HPDE6-E6E7 (cell line): ENCODE measurements around the gene RNASE8.

Experiments
- DNase-seq: peaks from one replicate; pipeline ENCODE4 v3.0.0; 2011; ENCODE audit warnings: missing footprints; ENCODE audit errors: extremely low spot score

The RNASE8 gene

DNA sequence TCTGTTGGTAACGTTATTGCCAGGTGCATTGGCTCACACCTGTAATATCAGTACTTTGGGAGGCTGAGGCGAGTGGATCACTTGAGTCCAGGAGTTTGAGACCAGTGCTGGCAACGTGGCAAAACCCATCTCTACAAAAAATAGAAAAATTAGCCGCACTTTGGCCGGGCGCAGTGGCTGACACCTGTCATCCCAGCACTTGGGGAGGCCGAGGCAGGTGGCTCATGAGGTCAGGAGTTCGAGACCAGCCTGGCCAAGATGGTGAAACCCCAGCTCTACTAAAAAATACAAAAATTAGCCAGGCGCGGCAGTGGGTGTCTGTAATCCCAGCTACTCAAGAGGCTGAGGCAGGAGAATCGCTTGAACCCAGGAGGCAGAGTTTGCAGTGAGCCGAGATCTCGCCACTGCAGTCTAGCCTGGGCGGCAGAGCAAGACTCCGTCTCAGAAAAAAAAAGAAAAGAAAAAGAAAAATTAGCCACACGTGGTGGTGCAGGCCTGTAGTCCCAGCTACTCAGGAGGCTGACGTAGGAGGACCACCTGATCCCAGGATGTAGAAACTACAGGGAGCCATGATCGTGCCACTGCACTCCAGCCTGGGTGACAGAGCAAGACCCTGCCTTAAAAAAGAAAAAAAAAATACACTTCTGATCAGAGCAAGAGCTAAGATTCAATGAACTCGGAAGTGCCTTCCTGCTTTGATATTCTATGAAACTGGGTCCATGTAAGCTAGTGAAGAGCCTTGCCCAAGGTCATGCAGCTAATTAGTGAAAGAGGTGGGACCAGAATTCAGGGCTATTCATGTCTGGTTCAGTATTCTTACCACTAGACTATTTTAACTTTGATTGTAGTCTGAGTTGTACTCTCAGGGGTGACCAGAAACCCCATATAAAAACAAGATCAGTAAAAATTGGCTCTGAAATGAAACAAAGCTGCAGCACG lies 4.2 kb upstream of the RNASE8 start:
- no peak for DNase-seq

DNA sequence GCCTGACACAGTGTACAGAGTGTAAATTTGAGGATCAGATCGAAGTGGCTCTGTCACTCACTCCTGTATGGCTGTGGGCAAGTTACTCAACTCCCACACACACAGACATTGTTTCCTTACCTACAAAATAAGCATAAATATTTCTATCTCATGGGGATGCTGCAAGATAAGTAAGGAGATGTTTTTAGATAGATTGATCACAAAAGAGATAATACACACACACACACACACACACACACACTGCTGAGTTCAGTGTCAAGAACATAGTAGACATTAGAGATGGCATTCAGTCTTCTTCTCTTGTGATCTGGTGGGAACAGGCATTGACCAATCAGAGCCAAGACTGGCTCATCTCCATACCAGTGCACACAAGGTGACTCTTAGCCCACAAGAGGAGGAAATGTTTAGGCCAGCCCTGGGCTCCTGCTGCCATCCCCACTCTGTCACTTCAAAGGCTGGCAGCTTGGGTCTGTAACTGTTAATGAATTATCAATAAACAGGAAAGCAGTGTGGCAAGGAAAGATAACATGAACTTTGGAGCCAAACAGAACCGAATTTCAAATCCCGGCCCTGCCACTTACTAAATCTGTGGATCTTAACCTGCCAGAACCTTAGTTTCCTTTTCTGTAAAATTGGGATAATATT lies 3.4 kb upstream of the RNASE8 start:
- DNase-seq = no peak

DNA sequence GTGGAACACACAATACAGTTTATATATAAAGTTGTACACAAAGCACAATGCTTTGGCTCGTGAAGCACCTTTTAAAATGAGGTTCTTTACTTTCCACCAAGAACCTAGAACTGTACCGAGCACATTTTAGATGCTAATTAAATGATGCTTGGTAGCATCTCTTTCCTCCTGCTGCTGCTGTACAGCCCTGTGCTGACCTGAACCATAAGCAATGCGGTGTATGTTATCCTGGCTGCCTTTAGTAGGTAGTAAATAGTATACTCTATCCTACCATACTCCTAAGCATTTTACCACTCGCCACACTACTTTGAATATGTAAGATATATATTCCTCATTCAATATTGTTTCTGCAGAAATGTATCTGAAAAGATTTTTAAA lies 2.9 kb upstream of the RNASE8 start:
- no peak for DNase-seq

DNA sequence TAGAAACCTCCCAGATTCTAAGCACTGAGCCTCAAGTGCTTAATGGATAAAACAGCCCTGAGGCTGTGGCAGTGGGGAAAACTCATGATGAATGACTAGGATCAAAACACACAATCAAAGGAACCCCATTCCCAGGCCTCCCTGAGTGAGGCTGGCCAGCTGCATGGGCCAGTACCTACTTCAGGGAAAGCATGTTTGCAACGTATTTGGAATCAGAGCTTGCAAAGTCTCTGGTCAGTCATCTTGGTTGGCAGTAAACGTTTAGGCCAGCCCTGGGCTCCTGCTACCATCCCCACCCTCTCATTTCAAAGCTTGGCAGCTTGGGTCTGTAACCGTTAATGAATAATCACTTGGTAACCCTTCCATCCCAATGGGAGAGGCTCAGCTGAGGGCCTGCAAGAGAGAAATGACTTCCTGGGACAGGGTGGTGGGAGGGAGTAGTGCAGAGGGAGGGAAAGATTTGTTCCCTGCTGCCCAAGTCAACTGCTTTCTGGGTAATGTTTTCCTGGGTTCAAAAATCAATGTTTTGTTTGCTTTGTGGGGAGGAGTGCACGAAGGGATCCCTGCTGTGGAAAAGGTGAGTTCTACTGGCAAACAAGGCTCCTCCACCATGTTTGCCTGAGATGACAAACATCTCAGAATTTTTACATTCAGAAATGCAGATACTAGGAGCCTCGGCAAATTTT lies 2.0 kb upstream of the RNASE8 start:
- DNase-seq = no peak

DNA sequence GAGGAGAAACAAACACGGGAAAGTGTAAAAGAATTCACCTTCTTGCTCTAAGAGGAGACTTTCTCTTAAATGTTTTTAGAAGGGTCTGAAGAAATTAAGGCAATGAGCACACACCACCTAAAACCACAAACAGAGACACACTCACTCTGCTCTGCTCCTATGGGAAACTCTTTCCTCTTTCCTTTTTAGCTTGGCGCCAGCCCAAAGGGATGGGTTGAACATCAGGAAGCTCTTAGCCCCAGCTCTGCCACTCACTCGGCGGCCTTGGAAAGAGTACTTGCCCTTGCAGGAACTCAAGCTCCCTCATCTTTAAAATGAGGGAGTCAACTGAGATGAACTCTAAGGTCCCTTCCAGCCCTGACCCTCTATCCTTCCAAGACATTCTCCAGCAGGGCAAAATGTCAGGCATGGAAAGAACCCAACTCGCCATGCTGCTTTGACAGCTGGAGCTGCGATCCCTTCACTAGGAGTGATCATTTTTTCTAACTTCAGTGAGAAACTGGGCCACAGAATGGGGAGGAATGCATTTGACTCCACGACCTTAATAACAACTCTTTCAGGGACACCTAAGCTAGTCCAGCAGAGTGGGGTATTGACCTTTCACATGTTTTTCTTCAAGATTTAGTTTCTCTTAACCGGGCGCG lies 980 bp upstream of the RNASE8 start:
- no peak for DNase-seq

DNA sequence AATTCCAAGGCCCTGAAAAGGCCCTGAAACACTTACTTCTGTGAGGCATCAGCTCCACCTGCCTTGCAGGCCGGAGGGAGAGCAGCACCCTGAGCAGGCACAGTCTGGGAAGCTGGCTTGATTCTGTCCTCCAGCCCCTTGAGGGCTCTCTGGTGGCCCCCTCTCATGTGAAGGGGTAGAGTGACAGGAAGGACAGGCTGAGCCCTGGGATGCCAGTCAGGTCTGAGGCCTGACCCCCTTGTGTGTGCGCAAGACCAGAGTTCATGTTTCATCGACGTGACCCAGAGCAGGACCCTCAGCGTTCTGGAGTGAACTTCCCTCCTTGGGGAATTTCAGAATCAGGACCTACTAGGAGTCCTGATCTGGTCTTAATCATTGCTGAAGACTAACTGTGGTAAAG lies 1.3 kb downstream of the RNASE8 start:
- no peak for DNase-seq

DNA sequence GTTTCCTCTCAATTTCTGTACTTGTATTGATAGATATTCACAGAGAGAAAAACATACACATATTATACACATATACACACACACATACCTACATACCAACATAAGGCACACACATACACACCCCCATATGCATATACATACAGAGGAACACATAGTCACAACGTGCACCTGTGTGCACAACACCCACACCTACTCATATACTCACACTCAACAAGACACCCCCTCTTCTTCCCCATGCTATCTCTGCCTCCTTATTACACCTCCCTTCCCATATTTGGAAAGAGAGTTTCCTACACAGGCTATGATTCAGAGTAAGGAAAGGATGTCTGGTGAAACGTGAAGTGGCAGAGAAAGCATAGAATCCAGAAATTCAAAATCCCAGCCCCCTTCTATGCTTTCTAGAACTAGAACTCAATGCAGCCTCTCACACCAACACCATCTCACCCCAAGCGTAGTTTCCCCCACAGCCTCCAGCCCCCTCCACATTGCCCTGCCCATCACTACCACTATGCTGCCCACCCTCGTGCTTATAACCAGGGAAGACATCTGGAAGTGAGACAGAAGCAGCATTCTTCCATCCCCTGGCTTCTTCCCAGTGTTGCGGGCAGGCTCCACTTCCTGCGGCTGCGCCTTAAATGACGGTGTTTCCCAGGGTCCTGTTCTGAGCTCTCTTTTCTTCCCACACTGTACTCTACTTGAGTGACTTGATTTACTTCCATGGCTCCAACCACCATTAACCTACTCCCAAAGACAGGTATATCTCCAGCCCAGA lies 2.4 kb downstream of the RNASE8 start:
- DNase-seq = no peak

DNA sequence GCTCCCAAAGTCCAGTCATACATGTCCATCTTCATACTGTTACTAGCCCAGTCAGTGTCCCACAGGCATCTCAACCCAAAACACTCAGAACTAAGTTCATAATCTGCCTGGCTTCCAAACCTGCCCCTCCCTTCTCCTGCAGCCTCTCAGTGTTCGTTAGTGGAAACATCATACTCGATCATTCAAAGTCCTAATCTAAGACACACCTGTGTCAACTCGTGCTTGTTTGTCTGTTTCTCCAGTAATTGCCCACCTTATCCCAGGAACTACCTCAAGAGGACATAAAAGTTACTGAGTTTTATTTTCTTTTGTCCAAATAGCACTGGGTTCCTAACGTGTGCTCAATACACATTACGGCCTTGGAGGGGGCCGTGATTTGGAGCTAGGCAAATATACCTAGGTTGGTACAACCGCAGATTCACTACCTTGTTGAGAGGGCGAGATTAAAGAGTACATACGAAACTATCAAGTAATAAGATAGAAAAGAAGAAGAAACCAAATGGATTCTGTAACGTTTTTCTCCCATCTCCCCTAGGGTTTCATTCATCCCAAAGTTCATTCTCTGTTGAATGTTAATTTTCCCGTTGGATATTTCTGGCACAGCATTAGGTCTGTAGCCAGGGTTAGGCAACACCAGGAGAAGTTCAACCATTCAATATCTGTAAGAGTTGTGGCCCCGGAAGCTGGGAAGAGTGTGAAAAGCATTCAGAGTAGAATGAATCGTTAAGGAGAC lies 3.2 kb downstream of the RNASE8 start:
- no peak for DNase-seq

DNA sequence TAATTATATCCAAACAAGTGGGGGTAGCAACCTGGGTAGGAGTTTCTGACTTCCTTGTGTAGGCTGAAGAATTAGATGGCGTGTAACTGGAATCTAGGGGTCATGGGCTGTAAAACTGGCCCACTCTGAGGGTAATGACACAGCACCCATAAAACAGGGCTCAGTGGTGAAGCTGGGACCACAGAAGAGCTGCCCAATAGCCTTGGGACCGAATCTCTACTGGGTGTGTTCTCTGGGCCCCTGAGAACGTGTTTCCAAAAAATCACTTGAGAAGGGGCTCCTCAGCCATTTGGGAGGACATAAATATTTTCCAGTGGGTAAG lies 3.7 kb downstream of the RNASE8 start:
- DNase-seq = no peak

DNA sequence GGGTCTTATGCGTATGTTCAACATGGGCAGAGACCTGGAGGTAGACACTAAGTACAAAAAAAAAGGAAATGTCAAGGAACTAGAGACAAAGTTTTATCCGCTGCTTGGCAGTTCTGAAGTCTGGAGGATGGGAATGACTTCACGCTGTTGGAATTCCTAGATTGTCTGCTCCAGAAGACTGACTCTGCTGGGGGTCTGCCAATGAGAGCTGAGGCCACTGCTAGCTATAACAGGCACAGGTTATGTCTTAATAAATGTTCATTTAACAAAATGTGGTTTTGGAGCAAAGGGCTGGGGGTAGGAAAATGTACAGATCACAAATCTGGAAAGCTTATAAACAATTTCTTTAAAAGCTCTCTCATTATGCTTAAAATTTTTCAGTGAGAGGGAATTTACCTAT lies 5.9 kb downstream of the RNASE8 start:
- DNase-seq = no peak

DNA sequence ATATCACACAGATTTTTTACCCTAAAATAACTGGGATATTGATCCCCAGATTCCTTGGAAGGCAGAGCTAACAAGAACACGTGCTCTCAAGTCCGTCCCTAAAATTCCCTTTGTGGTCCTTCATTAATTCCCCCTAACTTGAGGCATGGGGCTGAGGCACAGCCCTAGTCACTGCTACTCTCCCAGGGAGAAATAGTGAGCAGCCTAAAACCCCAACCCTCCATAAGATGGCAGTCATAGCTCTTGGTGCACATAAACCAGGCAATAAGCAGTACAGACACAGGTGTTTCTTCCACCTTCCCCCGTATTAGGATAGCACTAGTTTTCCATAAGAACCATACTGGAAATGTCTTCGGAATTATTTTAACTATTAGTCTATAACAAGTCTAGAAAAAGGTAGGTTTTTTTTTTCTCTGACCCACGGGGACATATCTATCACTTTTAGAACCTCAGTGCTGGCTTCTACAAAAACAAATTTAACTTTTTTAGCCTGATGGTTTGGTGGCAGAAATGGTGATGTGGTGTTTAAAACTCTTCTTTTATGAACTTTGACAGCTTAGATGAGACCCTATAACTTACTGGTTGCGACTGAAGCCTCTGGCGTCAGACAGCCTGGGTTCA lies 9.4 kb downstream of the RNASE8 start:
- no peak for DNase-seq

DNA sequence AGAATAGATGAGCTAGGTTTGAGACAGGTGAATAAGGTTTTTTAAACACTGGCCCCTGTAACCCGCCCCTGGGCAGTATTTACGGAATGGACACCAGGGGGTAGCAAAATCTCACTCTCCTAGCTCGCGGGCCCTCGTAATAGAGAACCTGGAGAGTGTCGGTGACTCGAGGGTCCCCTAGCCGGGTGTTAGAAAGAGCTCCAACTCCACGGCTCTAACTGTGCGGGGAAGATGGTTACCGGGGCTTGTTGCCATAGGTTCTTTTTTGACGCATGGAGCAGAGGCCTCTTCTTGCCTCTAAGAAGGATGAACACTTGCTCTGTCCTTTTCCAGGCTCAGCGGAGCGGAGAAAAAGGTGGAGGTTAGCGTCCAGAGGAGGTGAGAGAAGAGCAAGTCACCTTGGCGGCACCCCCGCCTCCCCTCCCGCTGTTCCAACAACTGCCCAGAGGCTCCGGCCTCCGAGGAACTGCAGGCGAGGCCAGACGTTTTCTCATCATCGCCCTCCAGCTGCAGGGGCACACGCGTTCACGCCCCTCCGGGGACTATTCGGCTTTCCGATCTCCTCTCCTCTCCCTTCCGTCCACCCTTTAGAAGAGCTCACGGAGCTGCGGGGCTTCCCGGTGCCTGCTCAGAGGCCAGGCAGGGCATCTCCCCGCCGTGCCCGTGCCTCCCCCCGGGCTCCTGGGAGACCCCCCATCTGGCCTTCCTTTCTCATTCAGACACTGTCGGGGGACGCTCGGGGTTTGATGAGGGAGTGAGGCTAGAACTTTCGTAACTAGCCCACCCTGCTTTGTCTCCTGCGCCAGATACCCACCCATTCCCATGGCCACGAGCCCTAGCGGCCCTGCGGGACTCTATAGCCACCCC lies 11.1 kb downstream of the RNASE8 start:
- peak; percentile 72 for DNase-seq

DNA sequence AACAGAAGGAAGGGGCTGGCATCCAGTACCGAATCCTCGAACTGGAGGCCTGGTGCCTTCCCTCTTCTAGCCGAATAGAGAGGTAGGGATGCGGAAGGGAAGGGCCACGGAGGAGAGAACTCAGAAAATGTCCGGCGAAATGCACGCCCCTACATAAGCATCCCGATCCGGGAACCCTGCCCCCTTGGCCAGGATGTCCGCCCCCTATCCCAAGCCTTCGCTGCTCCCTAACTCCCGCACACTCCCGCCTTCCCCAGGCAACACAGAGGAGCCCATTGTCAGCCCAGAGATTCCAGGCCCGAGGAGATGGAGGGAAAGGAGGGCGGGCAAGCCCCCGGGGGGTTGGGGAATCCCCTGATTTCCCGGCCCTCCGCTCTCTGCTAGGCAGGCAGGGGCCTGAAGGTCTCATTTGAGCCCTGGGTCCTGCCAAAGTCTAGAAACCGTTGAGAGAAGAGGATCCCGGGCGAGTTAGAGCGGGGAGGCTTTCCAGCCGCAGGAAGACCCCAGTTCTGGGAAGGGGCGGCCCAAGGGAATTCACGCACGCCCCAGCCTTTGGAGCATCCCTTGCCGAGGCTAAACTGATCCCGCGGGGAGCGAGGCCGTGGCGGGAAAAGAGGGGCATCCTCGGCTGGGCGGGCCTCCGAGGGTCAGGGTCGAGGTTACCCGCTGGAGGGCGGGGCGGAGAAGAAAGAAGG lies 11.9 kb downstream of the RNASE8 start:
- no peak for DNase-seq

DNA sequence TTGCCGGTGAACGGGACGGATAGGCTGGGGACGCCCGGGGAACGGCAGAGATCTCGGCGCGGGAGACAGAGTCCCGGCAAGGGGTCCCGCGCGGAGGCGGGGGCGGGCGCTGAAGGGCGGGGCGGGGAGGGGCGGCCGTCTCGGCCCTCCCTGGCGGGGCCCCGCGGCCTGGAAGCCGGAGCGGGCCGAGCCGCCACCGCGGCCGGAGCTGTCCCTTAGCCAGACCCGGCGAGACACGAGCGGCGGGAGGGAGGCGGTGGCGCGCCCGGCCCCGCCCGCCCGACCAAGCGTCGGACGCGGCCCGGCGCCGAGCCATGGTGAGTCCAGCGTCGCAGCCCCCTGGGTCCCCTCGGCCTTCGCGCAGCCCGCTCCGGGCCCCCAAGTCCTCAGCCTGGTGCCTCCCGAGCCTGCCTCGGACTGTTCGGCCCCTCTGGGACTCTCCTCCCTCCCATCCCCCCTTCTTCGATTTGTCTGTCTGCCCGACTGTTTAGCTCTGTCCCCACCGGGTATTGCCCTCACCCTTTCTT lies 12.5 kb downstream of the RNASE8 start, which contains the start of gene ARHGEF40:
TSS of gene ARHGEF40 (plus strand) at position 222 of the 527 bp plus-strand sequence. CDS start at position 315, 93 bp downstream.
- no peak for DNase-seq

DNA sequence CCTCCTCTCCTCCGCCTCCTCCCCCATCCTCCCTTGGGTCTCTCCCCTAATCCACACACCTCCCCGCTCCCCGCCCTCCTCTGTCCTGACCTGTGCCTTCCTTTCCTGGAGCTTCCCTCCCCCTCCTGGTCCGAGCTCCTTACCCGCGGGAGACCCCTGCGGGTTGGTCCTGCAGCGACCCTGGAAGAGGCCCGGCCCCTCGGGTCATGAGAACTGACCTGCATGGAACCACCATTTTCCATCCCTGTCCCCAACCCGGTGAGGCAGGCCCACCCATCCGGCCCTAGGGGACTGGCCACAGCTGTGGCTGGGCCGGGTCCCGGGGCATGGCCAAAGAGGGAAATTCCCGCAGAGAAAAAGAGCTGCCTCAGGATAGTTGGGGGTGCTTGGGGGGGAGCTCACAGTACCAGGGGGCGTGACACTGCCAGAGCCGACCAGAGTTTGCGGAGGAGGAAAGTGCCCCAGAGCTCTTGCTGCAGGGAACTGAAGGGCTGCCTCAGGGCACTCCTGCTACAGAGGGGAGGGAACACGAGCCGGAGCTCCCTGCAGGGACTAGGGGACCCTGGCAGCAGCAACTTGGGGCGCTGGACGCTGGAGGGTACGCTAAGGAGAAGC lies 13.1 kb downstream of the RNASE8 start:
- DNase-seq = no peak

DNA sequence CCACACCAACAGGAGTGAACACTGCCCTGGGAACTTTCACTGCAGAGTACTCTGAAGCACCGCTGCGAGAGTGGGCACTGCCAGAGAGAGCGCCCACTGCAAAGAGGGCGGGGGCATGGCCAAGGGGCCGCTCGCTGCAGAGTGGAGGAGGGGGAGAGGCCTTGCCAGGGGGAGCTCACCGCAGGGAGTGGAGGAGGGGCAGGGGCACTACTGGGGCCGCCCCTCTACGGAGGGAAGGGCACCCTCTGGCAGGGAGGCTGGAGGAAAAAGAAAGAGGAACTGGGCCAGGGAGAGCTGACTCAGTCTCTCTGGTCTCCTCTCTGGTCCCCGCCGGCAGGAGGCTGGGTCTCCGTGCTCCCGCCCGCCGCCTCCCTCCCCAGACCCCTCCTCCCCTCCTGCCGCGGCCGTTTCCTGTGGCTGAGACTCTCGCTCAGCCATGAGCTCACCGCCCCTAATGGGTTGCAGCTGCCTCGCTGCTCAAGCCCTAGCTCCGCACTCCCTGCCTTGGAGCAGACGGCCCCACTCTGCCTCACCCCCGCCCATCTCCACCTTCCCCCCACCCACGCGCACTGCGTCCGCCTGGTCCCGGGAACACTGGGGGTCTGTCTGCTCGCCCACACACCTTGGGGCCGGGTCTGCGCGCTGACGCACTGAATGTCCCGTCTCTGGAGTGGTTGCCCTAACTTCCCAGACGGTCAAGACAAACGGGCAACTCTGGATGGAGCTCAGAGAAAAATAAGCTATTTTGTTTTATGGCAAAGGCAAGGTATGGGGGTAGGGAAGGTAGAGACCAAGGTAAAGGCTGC lies 13.8 kb downstream of the RNASE8 start:
- peak; percentile 59 for DNase-seq

DNA sequence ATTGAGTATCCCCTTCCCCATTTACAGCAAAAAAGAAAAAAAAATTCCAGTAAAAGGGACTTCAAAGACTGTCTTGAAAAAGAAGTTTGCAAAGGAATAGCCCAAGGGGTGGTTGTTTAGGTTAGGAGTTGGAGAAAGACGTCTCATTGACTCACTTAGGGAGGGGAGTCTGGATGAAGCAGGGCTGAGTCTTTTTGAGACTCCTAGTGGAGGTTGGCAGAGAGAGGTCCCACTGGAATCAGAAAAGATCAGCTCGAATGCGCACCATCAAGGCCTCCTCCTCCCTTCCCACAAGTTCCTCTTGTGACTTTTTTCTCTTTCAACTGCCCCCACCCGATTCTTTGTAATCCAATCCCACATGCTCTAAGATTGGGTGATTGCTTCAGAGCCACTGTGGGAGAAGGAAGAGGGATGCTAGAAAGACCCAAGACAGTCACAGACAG lies 14.4 kb downstream of the RNASE8 start:
- no peak for DNase-seq
